ENCODE data around the gene A4GNT. TPM values are rescaled to one million over a fixed set of nuclear protein-coding genes. Genes with fewer than 3 reads are reported as not detected.

Gene A4GNT
- total and polyA plus RNA-seq, 2 of the 8 experiments (the other 6 are each of a cell fraction or from before 2014, with no cell fraction given): not detected

GRCh38 chr3:138082085-138082991 is 49.9 kb downstream of the A4GNT start:
- Histone ChIP-seq H4K91ac (replicated peaks; ENCODE audit: insufficient read length, low read length) (no peak overlapping the region), H3K23me2 (ENCODE audit: low read depth, low read length) (no peaks in the 10 kb centered on the region), H3K23ac (ENCODE audit: insufficient read length) (no peak overlapping the region), H3K4ac (replicated peaks; ENCODE audit: insufficient read length, low read depth, low read length) (no peak overlapping the region), H3K36me3 (ENCODE audit: control insufficient read depth in 2 of 4, insufficient read depth in 4 of 4, low read length in 3 of 4) (peaks cover 5 to 23% (median 10%) of the 10 kb centered on the region in 4 experiments; a peak in 6 of 8 replicates), H4K8ac (ENCODE audit: extremely low read depth, insufficient read depth, low read length) (no peak overlapping the region), H2BK5ac (ENCODE audit: low read depth, low read length) (no peak overlapping the region), H2AK5ac (ENCODE audit: low read depth, low read length) (no peak overlapping the region), H3K9me3 (ENCODE audit: insufficient read depth in 2 of 2, low read depth in 1 of 2, low read length in 1 of 2) (no peaks in the 10 kb centered on the region), H3K9ac (replicated peaks in 1 of 4; ENCODE audit: extremely low read depth in 1 of 4, low read depth in 3 of 4, low read length in 3 of 4) (no peak overlapping the region), H3K27ac (ENCODE audit: low read depth, low read length) (no peak overlapping the region), H3K4me3 (ENCODE audit: extremely low read depth in 1 of 4, insufficient read depth in 2 of 4, low read depth in 3 of 4, low read length in 4 of 4) (no peak overlapping the region), H3K79me1 (ENCODE audit: low read depth, low read length) (no peaks in the 10 kb centered on the region), H4K20me1 (replicated peaks in 1 of 2; ENCODE audit: control insufficient read depth in 1 of 2, insufficient read depth in 2 of 2, low read length in 2 of 2) (no peaks in the 10 kb centered on the region), H2BK12ac (ENCODE audit: low read depth, low read length) (no peak overlapping the region), H3K18ac (ENCODE audit: extremely low read depth, low read length) (no peak overlapping the region), H2AFZ (ENCODE audit: low read length) (no peak overlapping the region), H3K14ac (ENCODE audit: insufficient read length) (no peak overlapping the region), H4K5ac (ENCODE audit: insufficient read length, low read depth, low read length) (no peak overlapping the region), H3K27me3 (replicated peaks in 1 of 4; ENCODE audit: control insufficient read depth in 3 of 4, extremely low read depth in 1 of 4, insufficient read depth in 3 of 4, low read length in 3 of 4) (no peaks in the 10 kb centered on the region), H2BK15ac (ENCODE audit: low read length) (no peak overlapping the region), H3K56ac (replicated peaks; ENCODE audit: insufficient read length, low read depth, low read length) (no peak overlapping the region), H3K79me2 (ENCODE audit: control insufficient read depth in 1 of 2, insufficient read depth in 2 of 2, low read length in 2 of 2) (no peaks in the 10 kb centered on the region), H2BK20ac (ENCODE audit: low read length) (no peak overlapping the region), H3K4me2 (ENCODE audit: insufficient read depth in 1 of 2, low read depth in 2 of 2, low read length in 2 of 2) (no peak overlapping the region), H3K4me1 (replicated peaks in 1 of 4; ENCODE audit: control insufficient read depth in 3 of 4, insufficient read depth in 4 of 4, low read length in 3 of 4) (no peaks in the 10 kb centered on the region), H2BK120ac (replicated peaks; ENCODE audit: low read depth, low read length) (no peak overlapping the region)
- POLR2A ChIA-PET (ENCODE audit: partially characterized antibody): no interaction called here
- TF ChIP-seq KDM1A (IDR thresholded peaks at IDR 0.05; ENCODE audit: borderline replicate concordance, low read length) (no peak), JUND (IDR thresholded peaks at IDR 0.05; ENCODE audit: low read length) (0 out of 2 replicates have a peak, but pooled peaks have one; percentile 14)
- FAIRE-seq: no peak
- CTCF ChIA-PET (ENCODE audit: partially characterized antibody): interaction anchor here (0.6 to 4.6 kb wide), 11 partner anchors 8 to 669 kb away, joined by 3 to 27 read pairs (median 5); no protein-coding TSS in a partner anchor
- no peak for DNase-seq (ENCODE audit: low read depth in 1 of 2, low spot score in 2 of 2)
- 90% methylated on average over 8 of the region's 8 CpGs; no CpG with 5 or more reads in 1 of the 2 experiments for WGBS, 2 experiments (ENCODE audit: extremely low coverage in 1 of 2, insufficient coverage in 1 of 2, insufficient read length in 1 of 2, insufficient replicate concordance in 2 of 2, low coverage in 1 of 2, low lambda C conversion rate in 2 of 2, missing lambda C conversion rate in 1 of 2)

All from H1 (cell line).